KMS-11 (cell line): ENCODE results near the gene KCNQ1.

Source experiments
- H2AFZ ChIP-seq: fragments of 200-600 bp; sonication (generic); 2 replicates; pipeline ENCODE4 v1.6.1; 2016; ENCODE audit warnings: antibody characterized with exemption, mixed run types, low read depth
- H3K27ac ChIP-seq: fragments of 200-600 bp; sonication (generic); 2 replicates; pipeline ENCODE4 v1.6.1; 2016; ENCODE audit warnings: mild to moderate bottlenecking, mixed run types
- H3K27me3 ChIP-seq: fragments of 200-600 bp; sonication (generic); 2 replicates; pipeline ENCODE4 v1.6.1; 2017; ENCODE audit warnings: mild to moderate bottlenecking, low read depth, mixed run types, moderate library complexity; ENCODE audit not compliant: insufficient read depth
- H3K36me3 ChIP-seq: fragments of 200-600 bp; sonication (generic); 2 replicates; pipeline ENCODE4 v1.6.1; 2017; ENCODE audit warnings: mild to moderate bottlenecking, mixed run types; ENCODE audit not compliant: insufficient read depth
- H3K4me1 ChIP-seq: fragments of 200-600 bp; sonication (generic); 2 replicates; pipeline ENCODE4 v1.6.1; 2016; ENCODE audit warnings: mild to moderate bottlenecking, low read depth, mixed run types; ENCODE audit not compliant: poor library complexity, severe bottlenecking
- H3K4me2 ChIP-seq: fragments of 200-600 bp; sonication (generic); 2 replicates; pipeline ENCODE4 v1.7.0; 2016; ENCODE audit warnings: mild to moderate bottlenecking, mixed run types
- H3K4me3 ChIP-seq: fragments of 200-600 bp; sonication (generic); IDR thresholded peaks from 2 replicates; pipeline ENCODE4 v1.6.1; 2017; ENCODE audit warnings: low read depth, low read length, mixed read lengths; ENCODE audit not compliant: insufficient read depth
- H3K79me2 ChIP-seq: fragments of 200-600 bp; sonication (generic); 2 replicates; pipeline ENCODE4 v1.6.1; 2016; ENCODE audit warnings: low read depth, mixed run types; ENCODE audit not compliant: insufficient read depth
- H3K9ac ChIP-seq: fragments of 200-600 bp; sonication (generic); 2 replicates; pipeline ENCODE4 v1.6.1; 2016; ENCODE audit warnings: mild to moderate bottlenecking, mixed run types
- H4K20me1 ChIP-seq: fragments of 200-600 bp; sonication (generic); 2 replicates; pipeline ENCODE4 v1.6.1; 2016; ENCODE audit warnings: mild to moderate bottlenecking, mixed run types; ENCODE audit not compliant: insufficient read depth
- CTCF ChIP-seq: fragments of 200-600 bp; sonication (generic); conservative IDR thresholded peaks from 2 replicates; pipeline ENCODE4 v1.6.1; 2017; ENCODE audit warnings: low read depth, mild to moderate bottlenecking, antibody characterized with exemption, low read length, moderate library complexity, mixed read lengths

The KCNQ1 gene

GRCh38 chr11:2794968-2795322 is 350.1 kb downstream of the KCNQ1 start:
- Histone ChIP-seq H2AFZ (no peak overlapping the region), H3K9ac (no peak overlapping the region), H3K79me2 (no peaks in the 10 kb centered on the region), H3K4me1 (no peaks in the 10 kb centered on the region), H3K4me3 (no peak overlapping the region), H3K27ac (no peak overlapping the region), H3K4me2 (no peak overlapping the region), H3K36me3 (no peaks in the 10 kb centered on the region), H4K20me1 (no peaks in the 10 kb centered on the region), H3K27me3 (no peaks in the 10 kb centered on the region)
- no peak for TF ChIP-seq CTCF

GRCh38 chr11:2795491-2795991 is 350.7 kb downstream of the KCNQ1 start:
- no peaks in the 10 kb centered on the region for H4K20me1 ChIP-seq
- no peaks in the 10 kb centered on the region for H3K4me1 ChIP-seq
- H3K36me3 ChIP-seq, result no peaks in the 10 kb centered on the region
- H3K27ac ChIP-seq, result no peak overlapping the region
- TF ChIP-seq CTCF, result no peak
- H3K27me3 ChIP-seq, result no peaks in the 10 kb centered on the region
- no peak overlapping the region for H2AFZ ChIP-seq
- no peaks in the 10 kb centered on the region for H3K79me2 ChIP-seq
- H3K4me3 ChIP-seq, result no peak overlapping the region
- no peak overlapping the region for H3K9ac ChIP-seq
- no peak overlapping the region for H3K4me2 ChIP-seq

GRCh38 chr11:2796091-2796490 is 351.3 kb downstream of the KCNQ1 start:
- Histone ChIP-seq H3K4me3 (no peak overlapping the region), H3K79me2 (no peaks in the 10 kb centered on the region), H2AFZ (no peak overlapping the region), H3K4me2 (no peak overlapping the region), H3K36me3 (no peaks in the 10 kb centered on the region), H3K27ac (no peak overlapping the region), H3K4me1 (no peaks in the 10 kb centered on the region), H3K27me3 (no peaks in the 10 kb centered on the region), H4K20me1 (no peaks in the 10 kb centered on the region), H3K9ac (no peak overlapping the region)
- TF ChIP-seq CTCF, result no peak

- Histone ChIP-seq H3K79me2 (no peaks in the 10 kb centered on the region), H3K36me3 (no peaks in the 10 kb centered on the region), H3K4me1 (no peaks in the 10 kb centered on the region), H3K27me3 (no peaks in the 10 kb centered on the region), H4K20me1 (no peaks in the 10 kb centered on the region), H3K9ac (no peak overlapping the region), H2AFZ (no peak overlapping the region), H3K27ac (no peak overlapping the region), H3K4me2 (no peak overlapping the region), H3K4me3 (no peak overlapping the region)
- no peak for TF ChIP-seq CTCF
Observed at GRCh38 chr11:2796508-2797113, 351.8 kb downstream of the KCNQ1 start.
